NCI-H2107 treated with DMSO at 0.1 percent for 48 hours (cell line): Measurements from ENCODE around the gene PTBP2.

Experiments used
- DNase-seq: peaks from one replicate; lab custom pipeline; 2025; ENCODE audit not compliant: unreplicated experiment; lab: John Stamatoyannopoulos, UW

The PTBP2 gene

GRCh38 chr1:96815914-96816313 lies 94.3 kb downstream of the PTBP2 start:
- DNase-seq = no peak

- DNase-seq = no peak
These were observed 98.5 kb downstream of the PTBP2 start for GRCh38 chr1:96820107-96820506.

GRCh38 chr1:96820671-96821070 lies 99.1 kb downstream of the PTBP2 start:
- no peak for DNase-seq

- DNase-seq = no peak
These were observed 103.6 kb downstream of the PTBP2 start for GRCh38 chr1:96825231-96825630.

- no peak for DNase-seq
These were observed 104.5 kb downstream of the PTBP2 start for GRCh38 chr1:96825950-96826576.

- no peak for DNase-seq
These were observed 111.8 kb downstream of the PTBP2 start for GRCh38 chr1:96833376-96833775.

GRCh38 chr1:96834986-96835385 lies 113.4 kb downstream of the PTBP2 start:
- DNase-seq = no peak

- DNase-seq = no peak
These were observed 115.6 kb downstream of the PTBP2 start for GRCh38 chr1:96837057-96837780.

- no peak for DNase-seq
These were observed 116.2 kb downstream of the PTBP2 start for GRCh38 chr1:96837781-96838216.

- no peak for DNase-seq
These were observed 118.8 kb downstream of the PTBP2 start for GRCh38 chr1:96840396-96840795.

GRCh38 chr1:96842215-96842614 lies 120.6 kb downstream of the PTBP2 start:
- DNase-seq = no peak

GRCh38 chr1:96843196-96843595 lies 121.6 kb downstream of the PTBP2 start:
- no peak for DNase-seq

GRCh38 chr1:96843601-96844000 lies 122.0 kb downstream of the PTBP2 start:
- DNase-seq = no peak

GRCh38 chr1:96845464-96845863 lies 123.9 kb downstream of the PTBP2 start:
- no peak for DNase-seq

- no peak for DNase-seq
These were observed 140.3 kb downstream of the PTBP2 start for GRCh38 chr1:96861836-96862235.

- DNase-seq = no peak
These were observed 141.9 kb downstream of the PTBP2 start for GRCh38 chr1:96863449-96863848.
